ENCODE measurements around the gene RRAGD. TPM values are rescaled to one million over a fixed set of nuclear protein-coding genes. Genes with fewer than 3 reads are reported as not detected.

RRAGD gene
- polyA plus RNA-seq, 1 experiment: not detected

DNA sequence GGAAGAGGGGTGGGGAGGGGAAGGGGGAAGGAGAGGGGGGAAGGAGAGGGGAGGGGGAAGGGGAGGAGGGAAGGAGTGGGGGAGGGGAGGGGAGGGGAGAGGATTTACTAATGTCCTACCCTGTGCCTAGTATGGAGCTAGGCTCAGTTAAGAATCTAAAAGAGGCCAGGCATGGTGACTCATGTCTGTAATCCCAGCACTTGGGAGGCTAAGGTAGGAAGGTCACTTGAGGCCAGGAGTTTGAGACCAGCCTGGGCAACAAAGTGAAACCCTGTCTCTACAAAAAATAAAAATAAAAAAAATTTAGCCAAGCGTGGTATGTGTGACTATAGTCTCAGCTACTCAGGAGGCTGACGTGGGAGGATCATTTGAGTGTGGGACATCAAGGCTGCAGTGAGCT is 72.5 kb downstream of the RRAGD start:
- DNase-seq (ENCODE audit: low read depth, low spot score): no peak
- CTCF ChIA-PET: interaction anchor here (0.9 kb wide), 1 partner anchor 33 kb away, joined by 5 read pairs; no protein-coding TSS in a partner anchor
- H3K27me3 ChIP-seq (ENCODE audit: control insufficient read depth, insufficient read depth, low read length): no peaks in the 10 kb centered on the region
- POLR2A ChIA-PET: no interaction called here
- H3K9me3 ChIP-seq (ENCODE audit: control insufficient read depth, insufficient read depth, low read length): no peaks in the 10 kb centered on the region
- H3K4me3 ChIP-seq (ENCODE audit: low read depth, low read length): no peak overlapping the region
- H3K27ac ChIP-seq (ENCODE audit: low read depth, low read length): no peak overlapping the region
- TF ChIP-seq, protein P1, sequence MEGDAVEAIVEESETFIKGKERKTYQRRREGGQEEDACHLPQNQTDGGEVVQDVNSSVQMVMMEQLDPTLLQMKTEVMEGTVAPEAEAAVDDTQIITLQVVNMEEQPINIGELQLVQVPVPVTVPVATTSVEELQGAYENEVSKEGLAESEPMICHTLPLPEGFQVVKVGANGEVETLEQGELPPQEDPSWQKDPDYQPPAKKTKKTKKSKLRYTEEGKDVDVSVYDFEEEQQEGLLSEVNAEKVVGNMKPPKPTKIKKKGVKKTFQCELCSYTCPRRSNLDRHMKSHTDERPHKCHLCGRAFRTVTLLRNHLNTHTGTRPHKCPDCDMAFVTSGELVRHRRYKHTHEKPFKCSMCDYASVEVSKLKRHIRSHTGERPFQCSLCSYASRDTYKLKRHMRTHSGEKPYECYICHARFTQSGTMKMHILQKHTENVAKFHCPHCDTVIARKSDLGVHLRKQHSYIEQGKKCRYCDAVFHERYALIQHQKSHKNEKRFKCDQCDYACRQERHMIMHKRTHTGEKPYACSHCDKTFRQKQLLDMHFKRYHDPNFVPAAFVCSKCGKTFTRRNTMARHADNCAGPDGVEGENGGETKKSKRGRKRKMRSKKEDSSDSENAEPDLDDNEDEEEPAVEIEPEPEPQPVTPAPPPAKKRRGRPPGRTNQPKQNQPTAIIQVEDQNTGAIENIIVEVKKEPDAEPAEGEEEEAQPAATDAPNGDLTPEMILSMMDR (IDR thresholded peaks at IDR 0.05; ENCODE audit: low read depth, low read length): no peak

DNA sequence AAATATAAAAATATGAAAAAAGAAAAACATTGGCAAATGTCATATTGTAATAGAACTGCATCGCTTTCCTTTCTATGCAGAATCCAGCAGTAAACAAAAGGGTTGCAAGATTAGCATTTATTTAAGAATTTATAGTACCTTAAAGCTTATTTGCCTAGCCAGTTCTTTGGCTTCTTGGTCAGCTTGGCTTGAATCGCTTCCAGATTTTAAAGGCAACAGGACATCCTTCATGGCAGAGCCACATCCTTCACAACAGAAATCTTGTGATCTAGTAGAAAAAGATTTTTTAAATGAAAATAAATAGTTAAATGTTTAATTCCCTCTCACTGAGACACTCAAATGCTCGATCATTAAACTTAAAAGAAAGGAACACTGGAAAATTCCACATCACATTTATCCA is 76.9 kb downstream of the RRAGD start:
- Histone ChIP-seq H3K27me3 (ENCODE audit: control insufficient read depth, insufficient read depth, low read length) (no peaks in the 10 kb centered on the region), H3K9me3 (ENCODE audit: control insufficient read depth, insufficient read depth, low read length) (no peaks in the 10 kb centered on the region), H3K4me3 (ENCODE audit: low read depth, low read length) (no peak overlapping the region), H3K27ac (ENCODE audit: low read depth, low read length) (no peak overlapping the region)
- ChIA-PET POLR2A (no interaction called here), CTCF (interaction anchor here (1.5 kb wide), 1 partner anchor 37 kb away, joined by 9 read pairs; no protein-coding TSS in a partner anchor)
- DNase-seq (ENCODE audit: low read depth, low spot score): no peak
- TF ChIP-seq, protein P1 (IDR thresholded peaks at IDR 0.05; ENCODE audit: low read depth, low read length): no peak

DNA sequence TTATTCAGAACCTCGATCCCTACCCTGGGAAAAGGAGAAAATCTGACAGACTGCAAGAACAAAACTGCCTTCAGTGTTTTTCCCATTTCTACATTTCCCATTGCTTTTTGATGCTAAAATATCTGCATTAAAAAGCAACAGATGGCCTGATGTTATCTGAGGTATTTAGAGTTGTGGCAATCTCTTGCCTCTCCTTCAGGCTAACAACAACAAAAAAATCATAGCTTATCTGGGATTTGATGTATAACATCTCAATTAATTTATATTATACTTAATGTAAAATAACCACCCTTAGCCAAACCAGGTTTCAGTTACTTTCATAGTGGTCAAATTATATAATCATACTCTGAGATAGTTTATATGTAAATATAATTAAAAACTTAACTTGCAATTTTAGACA is 81.2 kb downstream of the RRAGD start:
- POLR2A ChIA-PET: no interaction called here
- Histone ChIP-seq H3K27me3 (ENCODE audit: control insufficient read depth, insufficient read depth, low read length) (no peaks in the 10 kb centered on the region), H3K27ac (ENCODE audit: low read depth, low read length) (no peak overlapping the region), H3K9me3 (ENCODE audit: control insufficient read depth, insufficient read depth, low read length) (no peaks in the 10 kb centered on the region), H3K4me3 (ENCODE audit: low read depth, low read length) (no peak overlapping the region)
- TF ChIP-seq, protein P1 (IDR thresholded peaks at IDR 0.05; ENCODE audit: low read depth, low read length): no peak
- CTCF ChIA-PET: no interaction called here
- no peak for DNase-seq (ENCODE audit: low read depth, low spot score)

DNA sequence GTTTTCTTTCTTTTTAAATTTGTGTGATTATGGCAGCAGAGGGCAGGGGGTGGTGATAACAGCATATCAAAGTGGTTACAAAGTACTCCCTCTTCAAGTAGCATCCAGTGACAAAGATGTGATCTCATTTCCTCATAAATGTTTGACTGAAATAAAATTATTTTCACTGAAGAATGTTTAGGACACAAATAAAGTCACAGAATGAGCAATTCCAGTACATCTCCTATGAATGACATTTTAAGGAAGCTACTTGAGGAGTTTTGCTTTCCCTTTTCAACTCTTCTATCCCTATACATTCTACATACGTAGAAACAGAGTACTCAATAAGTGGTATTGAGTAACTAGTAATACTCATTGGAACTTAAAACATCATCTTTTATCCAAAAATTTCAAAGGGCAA is 83.1 kb downstream of the RRAGD start:
- POLR2A ChIA-PET: no interaction called here
- CTCF ChIA-PET: interaction anchor here (3.3 kb wide), 1 partner anchor 43 kb away, joined by 13 read pairs; no protein-coding TSS in a partner anchor
- Histone ChIP-seq H3K4me3 (ENCODE audit: low read depth, low read length) (no peak overlapping the region), H3K27me3 (ENCODE audit: control insufficient read depth, insufficient read depth, low read length) (no peaks in the 10 kb centered on the region), H3K9me3 (ENCODE audit: control insufficient read depth, insufficient read depth, low read length) (no peaks in the 10 kb centered on the region), H3K27ac (ENCODE audit: low read depth, low read length) (no peak overlapping the region)
- TF ChIP-seq, protein P1 (IDR thresholded peaks at IDR 0.05; ENCODE audit: low read depth, low read length): no peak
- no peak for DNase-seq (ENCODE audit: low read depth, low spot score)

DNA sequence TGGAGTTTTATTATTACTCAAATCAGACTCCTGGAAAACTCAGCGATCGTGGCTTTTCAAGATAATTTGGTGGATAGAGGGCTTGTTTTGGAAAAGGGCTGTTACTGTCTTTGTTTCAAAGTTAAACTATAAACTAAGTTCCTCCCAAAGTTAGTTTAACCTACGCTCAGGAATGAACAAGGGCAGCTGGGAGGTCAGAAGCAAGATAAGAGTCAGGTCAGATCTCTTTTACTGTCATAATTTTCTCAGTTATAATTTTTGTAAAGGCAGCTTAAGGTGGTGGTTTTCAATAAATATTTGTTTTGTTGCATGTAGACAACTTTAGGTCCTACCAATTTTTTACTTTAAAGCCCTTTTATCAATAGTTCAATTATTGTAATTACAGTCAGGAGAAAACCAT is 87.8 kb downstream of the RRAGD start:
- H3K9me3 ChIP-seq (ENCODE audit: control insufficient read depth, insufficient read depth, low read length): no peaks in the 10 kb centered on the region
- no peak for DNase-seq (ENCODE audit: low read depth, low spot score)
- TF ChIP-seq, protein P1 (IDR thresholded peaks at IDR 0.05; ENCODE audit: low read depth, low read length): no peak
- no peak overlapping the region for H3K4me3 ChIP-seq (ENCODE audit: low read depth, low read length)
- ChIA-PET CTCF (interaction anchor here (0.9 to 1.7 kb wide), 2 partner anchors 48 to 108 kb away, joined by 4 to 6 read pairs; no protein-coding TSS in a partner anchor), POLR2A (interaction anchor here (0.8 kb wide), 1 partner anchor 17 kb away, joined by 3 read pairs; no protein-coding TSS in a partner anchor)
- no peak overlapping the region for H3K27ac ChIP-seq (ENCODE audit: low read depth, low read length)
- no peaks in the 10 kb centered on the region for H3K27me3 ChIP-seq (ENCODE audit: control insufficient read depth, insufficient read depth, low read length)
